ENCODE data around the gene PFN3. TPM values are rescaled to one million over a fixed set of nuclear protein-coding genes. Genes with fewer than 3 reads are reported as not detected.

The PFN3 gene
- total and polyA plus RNA-seq, 2 of the 13 experiments (the other 11 are each of a cell fraction or from before 2014, with no cell fraction given), result not detected

DNA sequence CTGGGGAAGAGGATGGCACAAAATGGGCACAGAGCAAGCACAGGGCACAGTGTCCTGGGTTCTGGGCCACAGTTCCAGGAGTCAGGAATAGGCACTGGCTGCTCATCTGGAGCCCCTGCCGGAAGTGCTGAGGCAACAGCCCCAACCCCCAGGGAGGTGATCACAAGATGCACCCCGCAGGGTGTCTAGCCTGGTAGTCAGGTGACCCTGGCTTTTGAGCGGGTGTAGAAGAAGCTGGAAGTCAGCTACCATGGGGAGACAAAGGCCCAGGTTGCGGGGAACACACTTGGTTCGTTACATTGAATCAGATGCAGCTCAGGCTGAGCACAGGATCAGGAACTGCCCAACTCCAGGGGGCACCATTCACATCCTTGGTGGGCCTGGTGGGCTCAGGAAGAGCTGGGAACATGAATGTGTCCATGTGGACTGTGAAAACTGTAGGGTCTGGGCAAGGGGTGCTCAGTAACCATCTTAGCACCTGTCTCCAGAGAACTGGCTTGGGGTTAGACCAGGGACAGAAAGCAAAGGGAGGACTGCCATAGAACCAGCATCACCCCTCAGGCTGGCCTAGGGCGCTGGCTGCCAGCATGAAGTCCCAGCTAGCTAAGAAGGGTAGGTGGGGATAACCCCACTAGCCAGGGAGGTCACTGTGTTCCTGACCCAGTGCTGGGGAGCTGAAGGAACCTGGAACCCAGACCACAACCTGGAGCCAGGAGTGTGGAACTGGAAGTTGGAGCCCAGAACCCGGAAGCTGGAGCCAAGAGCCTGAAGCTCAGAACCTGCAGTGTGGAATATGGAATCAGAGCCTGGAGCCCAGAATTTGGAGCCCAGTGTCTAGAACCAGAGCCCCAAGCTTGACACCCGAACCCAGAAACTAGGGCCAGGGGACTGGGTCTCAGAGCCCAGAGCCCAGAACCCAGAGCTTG is 22.3 kb downstream of the PFN3 start (continued):
- peak; percentile 30; the same call in 1 of the 2 replicates for TF ChIP-seq ZNF687 (CRISPR knock-in tag; IDR thresholded peaks at IDR 0.05)
- TF ChIP-seq ZNF720 (CRISPR knock-in tag; IDR thresholded peaks at IDR 0.05), result no peak
- TF ChIP-seq SAFB2 (CRISPR knock-in tag; IDR thresholded peaks at IDR 0.05; ENCODE audit: borderline replicate concordance, low read depth), result 0 out of 2 replicates have a peak, but pooled peaks have one; percentile 9
- no peak for TF ChIP-seq SNAPC2 (CRISPR knock-in tag; IDR thresholded peaks at IDR 0.05)
- TF ChIP-seq ZNF12 (CRISPR knock-in tag; IDR thresholded peaks at IDR 0.05), result no peak
- no peak for TF ChIP-seq CC2D1A (CRISPR knock-in tag; IDR thresholded peaks at IDR 0.05)
- TF ChIP-seq POLR2AphosphoS5 (IDR thresholded peaks at IDR 0.05; ENCODE audit: low read depth, low read length), result no peak; the same call in 1 of the 2 replicates
- TF ChIP-seq HNF1A (IDR thresholded peaks at IDR 0.05; ENCODE audit: low read depth), result no peak
- TF ChIP-seq HNF1A (CRISPR knock-in tag; IDR thresholded peaks at IDR 0.05; ENCODE audit: borderline replicate concordance), result no peak
- TF ChIP-seq NR2F1 (CRISPR knock-in tag; IDR thresholded peaks at IDR 0.05), result no peak
- TF ChIP-seq ZFYVE20 (CRISPR knock-in tag; IDR thresholded peaks at IDR 0.05; ENCODE audit: borderline replicate concordance, low read depth), result no peak
- TF ChIP-seq ETV6 (CRISPR knock-in tag; conservative IDR thresholded peaks at IDR 0.05), result no peak
- 0 out of 2 replicates have a peak, but pooled peaks have one; percentile 14 for TF ChIP-seq AKAP8 (CRISPR knock-in tag; IDR thresholded peaks at IDR 0.05)
- TF ChIP-seq, protein P1, sequence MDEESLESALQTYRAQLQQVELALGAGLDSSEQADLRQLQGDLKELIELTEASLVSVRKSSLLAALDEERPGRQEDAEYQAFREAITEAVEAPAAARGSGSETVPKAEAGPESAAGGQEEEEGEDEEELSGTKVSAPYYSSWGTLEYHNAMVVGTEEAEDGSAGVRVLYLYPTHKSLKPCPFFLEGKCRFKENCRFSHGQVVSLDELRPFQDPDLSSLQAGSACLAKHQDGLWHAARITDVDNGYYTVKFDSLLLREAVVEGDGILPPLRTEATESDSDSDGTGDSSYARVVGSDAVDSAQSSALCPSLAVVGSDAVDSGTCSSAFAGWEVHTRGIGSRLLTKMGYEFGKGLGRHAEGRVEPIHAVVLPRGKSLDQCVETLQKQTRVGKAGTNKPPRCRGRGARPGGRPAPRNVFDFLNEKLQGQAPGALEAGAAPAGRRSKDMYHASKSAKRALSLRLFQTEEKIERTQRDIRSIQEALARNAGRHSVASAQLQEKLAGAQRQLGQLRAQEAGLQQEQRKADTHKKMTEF (CRISPR knock-in tag; IDR thresholded peaks at IDR 0.05), result no peak
- no peak; the same call in 1 of the 2 replicates for TF ChIP-seq NR2C2 (CRISPR knock-in tag; IDR thresholded peaks at IDR 0.05; ENCODE audit: borderline replicate concordance)
- no peak for TF ChIP-seq RARG (CRISPR knock-in tag; IDR thresholded peaks at IDR 0.05; ENCODE audit: low read depth)
- TF ChIP-seq, protein P2, sequence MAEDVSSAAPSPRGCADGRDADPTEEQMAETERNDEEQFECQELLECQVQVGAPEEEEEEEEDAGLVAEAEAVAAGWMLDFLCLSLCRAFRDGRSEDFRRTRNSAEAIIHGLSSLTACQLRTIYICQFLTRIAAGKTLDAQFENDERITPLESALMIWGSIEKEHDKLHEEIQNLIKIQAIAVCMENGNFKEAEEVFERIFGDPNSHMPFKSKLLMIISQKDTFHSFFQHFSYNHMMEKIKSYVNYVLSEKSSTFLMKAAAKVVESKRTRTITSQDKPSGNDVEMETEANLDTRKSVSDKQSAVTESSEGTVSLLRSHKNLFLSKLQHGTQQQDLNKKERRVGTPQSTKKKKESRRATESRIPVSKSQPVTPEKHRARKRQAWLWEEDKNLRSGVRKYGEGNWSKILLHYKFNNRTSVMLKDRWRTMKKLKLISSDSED (CRISPR knock-in tag; IDR thresholded peaks at IDR 0.05), result no peak

All from HepG2 (cell line).